Activated T-cell treated with anti-CD3 and anti-CD28 coated beads, Interleukin-2, amount 50 U/mL, for 1 hour (primary cell): Measurements from ENCODE around the gene DIRAS3.
"Not testable (repeated sequence)": the region's sequence is repeated elsewhere in the genome, so short reads cannot be mapped to it uniquely, and the experiment has no call there.

Experiments
- DNase-seq: peaks from one replicate; pipeline ENCODE4 v3.0.0-alpha.2; 2020

DIRAS3 gene, protein sequence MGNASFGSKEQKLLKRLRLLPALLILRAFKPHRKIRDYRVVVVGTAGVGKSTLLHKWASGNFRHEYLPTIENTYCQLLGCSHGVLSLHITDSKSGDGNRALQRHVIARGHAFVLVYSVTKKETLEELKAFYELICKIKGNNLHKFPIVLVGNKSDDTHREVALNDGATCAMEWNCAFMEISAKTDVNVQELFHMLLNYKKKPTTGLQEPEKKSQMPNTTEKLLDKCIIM

DNA sequence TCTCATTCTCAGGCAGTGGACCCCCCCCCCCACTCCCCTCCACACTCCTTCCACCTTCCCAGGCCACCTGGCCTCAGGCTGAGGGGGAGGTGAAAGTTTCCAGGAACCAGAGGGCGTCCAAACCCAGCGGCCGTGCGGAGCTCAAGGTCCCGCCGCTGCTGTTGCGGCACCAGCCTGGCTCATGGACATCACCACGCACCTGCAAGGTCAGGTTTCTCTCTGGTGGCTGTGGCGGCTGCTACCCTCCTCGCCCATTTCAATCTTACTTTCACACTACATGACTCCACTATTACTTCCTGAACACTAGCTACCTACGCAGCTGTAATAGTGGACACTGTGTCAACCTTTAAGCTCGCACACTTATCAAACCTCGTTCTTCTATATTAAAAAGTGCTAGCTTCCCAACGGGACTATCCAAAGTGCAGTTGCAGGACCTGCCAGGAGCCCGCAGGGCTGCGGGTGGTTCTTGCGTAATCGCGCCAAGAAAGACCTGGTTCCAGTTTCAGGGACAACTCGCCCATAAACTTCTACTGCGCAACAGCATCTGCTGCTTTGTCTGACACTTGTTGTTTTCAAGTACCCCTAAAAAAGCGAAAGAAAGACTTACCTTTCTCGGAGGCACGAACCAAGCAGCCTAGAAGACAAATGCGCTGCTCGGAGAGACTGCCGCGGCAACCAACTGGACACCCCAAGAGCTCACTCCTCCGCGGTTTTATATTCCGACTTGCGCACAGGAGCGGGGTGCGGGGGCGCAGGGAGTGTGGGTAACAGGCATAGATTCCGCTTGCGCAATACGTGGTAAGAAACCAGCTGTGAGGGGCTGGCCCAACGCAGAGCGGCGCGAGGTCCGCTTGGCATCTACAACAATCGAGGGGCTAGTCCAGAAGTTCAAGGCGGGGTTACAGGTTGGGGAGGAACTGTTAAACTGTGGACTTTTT is at the start of gene DIRAS3:
Gene DIRAS3, minus strand, starts transcription at position 687 of the 938 bp plus-strand sequence. CDS start 3,330 bp downstream, outside the sequence.
- DNase-seq = no peak

- DNase-seq = no peak
Observed at GRCh38 chr1:68093737-68094136, 43.3 kb upstream of the DIRAS3 start.

DNA sequence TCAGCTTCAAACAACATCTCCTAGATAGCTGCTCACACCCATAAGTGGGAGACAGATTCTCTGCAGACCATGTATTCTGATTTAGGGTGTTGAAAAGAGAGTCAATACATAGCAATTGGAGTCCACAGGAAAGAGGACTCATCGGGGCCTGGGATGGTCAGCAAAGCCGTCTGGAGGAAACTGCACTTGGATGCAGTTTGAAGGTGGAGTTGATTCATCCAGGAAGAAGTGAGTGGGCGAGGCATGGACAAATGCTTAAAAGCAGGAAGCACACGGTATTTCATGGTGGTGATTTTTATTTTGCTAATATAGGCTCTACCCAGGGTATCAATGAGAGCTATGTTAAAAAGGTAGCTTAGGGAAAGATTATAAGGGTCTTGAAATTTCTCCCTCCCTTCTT is 36.8 kb upstream of the DIRAS3 start:
- DNase-seq = no peak

GRCh38 chr1:68085752-68086151 is 35.3 kb upstream of the DIRAS3 start:
- no peak for DNase-seq

DNA sequence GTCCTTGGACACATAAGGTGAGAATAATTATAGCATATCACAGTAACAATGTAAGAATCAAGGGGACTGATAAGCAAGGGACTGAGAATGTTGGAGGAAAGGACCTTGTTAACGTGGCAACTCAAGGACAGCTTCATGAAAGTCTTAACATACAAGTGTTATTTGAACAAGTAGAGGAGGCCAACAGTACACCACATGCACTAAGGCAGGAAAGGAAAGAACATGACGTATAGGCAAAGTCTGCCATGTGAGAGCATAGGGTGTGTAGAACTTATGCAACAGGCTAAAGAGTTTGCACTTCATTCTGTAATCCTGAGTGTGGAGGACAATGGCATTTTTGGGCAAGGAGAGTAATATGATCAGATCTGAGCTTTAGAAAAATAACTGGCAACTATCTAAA is 33.3 kb upstream of the DIRAS3 start:
- DNase-seq = no peak

- DNase-seq = no peak
Observed at GRCh38 chr1:68081775-68082283, 31.4 kb upstream of the DIRAS3 start.

DNA sequence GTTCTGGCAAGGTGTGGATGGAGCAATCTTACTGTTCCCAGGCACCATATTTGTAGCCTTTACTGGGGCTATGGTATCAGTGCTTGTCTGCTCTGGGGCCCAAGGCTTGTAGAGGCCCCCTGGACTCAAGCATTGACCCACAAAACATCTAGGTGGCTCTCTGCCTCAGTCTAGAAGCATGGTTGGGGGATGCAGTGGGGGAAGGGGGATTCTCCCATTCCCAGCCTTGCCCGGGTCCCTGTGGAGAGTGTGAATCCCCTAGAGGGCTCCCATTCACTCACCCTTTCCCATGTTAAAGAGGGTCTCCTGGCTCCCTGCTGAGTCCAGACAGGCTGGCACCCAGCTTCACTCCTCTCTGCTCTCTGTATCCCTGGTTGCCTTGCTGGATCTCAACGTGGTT is 28.2 kb upstream of the DIRAS3 start:
- DNase-seq = no peak

DNA sequence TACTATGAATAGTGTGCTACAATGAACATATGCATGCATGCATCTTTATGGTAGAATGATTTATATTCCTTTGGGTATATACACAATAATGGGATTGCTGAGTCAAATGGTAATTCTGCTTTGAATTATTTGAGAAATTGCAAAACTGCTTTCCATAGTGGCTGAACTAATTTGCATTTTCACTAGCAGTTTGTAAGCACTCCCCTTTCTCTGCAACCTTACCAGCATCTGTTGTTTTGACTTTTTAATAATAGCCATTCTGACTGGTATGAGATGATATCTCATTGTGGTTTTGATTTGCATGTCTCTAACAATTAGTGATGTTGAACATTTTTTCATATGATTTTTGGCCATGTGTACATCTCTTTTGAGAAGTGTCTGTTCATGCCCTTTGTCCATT is 24.0 kb upstream of the DIRAS3 start:
- DNase-seq = no peak

DNA sequence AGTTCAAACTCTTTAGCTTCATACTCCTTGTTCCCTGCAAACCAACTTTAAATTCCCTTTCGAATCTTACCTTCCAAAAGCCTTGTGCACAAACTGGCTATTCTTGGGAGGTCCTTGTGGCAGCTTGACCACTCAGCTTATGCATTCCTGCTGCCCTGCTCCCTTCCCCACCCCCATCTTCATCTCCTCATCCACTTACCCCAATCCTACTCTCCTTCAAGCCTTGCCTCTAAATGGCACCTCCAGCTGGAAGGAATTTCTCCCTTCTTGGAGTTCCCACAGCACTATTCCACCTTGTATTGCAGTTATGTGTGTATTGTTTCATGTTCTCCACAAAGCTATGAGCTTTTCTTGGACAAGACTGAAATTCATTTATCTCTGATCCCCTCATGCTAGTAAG is 15.3 kb upstream of the DIRAS3 start:
- DNase-seq = no peak

DNA sequence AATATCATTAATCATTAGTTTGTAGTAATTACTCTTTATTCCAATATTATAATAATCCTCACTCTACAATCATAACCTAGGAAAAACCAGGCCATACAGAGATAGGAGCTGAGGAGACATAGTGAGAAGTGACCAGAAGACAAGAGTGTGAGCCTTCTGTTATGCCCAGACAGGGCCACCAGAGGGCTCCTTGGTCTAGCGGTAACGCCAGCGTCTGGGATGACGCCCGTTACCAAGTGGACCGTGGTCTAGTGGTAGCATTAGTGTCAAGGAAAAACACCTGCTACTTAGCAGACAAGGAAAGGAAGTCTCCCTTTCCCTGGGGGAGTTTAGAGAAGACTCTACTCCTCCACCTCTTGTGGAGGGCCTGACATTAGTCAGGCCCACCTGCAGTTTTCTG is 7.6 kb upstream of the DIRAS3 start:
- DNase-seq = not testable (repeated sequence)

DNA sequence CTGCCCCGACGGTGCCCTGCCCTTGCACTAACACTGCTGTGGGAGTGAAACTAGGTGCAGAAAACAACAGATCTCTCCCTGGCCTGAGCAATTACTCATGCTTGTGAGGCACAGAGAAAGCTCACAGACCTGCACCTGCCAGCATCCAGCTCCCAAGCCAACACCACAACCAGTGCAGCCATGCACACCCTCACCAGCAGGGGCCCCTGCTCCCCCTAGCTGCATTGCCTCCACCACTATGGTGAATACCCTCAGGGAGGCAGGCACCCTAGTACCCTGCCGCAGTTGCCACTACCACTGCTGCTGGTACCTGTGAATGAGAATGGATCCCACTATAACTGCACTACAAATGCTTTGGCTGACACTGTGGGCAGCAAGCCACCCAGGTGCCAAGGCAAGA is 7.1 kb upstream of the DIRAS3 start:
- no peak for DNase-seq

DNA sequence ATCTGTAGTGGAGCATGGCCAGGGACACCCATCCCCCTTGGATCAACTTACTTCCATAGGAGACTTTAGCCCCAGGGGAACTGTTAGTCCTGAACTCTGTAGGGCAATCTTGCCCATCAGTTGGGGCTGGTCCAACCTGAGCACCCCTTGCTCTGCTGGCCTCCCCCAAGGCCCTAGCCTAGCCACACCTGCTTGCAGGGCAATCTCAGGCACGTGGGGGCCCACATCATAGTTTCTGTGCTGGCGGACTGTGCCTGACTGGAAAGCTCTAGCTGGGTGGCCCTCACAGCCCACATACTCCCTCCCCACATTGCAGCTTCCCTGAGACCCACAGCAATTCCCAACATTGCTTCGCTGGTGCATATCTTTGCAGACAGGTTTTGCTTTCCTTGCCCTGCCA is 6.6 kb upstream of the DIRAS3 start:
- no peak for DNase-seq

- no peak for DNase-seq
Observed at GRCh38 chr1:68051475-68051874, 1.0 kb upstream of the DIRAS3 start.

DNA sequence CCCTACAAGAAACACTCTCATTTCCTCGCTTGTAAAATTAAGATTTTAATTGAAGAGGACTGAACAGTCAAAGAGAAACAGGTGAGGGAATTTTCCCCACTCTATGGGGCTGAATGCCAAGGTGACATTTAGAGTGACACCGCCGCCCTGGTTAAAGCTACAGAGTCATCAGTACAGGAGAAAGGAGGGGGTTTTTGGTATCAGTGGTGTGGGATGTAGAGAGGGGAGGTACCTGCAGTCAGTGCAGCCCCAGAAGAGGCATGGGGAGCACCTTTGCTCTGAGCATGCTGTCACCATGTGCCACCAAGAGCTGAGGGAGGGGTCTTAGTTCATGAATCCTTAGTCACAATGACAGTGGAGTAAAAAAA is 2.8 kb downstream of the DIRAS3 start:
- no peak for DNase-seq

DNA sequence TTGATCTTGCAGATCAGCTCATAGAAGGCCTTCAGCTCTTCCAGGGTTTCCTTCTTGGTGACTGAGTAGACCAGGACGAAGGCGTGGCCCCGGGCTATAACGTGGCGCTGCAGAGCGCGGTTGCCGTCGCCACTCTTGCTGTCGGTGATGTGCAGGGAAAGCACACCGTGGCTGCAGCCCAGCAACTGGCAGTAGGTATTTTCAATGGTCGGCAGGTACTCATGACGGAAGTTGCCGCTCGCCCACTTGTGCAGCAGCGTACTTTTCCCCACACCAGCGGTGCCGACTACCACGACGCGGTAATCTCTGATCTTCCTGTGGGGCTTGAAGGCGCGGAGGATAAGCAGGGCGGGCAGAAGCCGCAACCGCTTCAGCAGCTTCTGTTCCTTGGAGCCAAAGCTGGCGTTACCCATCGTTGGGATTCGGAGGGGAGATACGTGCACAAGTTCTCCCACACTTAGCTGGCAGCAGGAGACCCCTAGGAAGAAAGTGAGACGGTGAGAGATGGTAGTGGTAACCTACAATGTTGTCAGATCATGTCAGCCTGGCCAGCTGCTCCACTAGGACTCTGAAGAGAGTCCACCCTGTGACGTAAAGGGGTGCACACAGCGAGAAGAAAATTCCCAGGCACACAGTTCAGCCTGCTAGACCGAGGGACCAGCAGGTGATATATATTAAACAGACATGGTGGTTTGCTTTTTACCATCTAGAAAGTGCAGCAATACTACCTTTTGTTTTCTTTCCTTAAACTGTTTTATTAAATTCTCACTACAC is 3.4 kb downstream of the DIRAS3 start:
- DNase-seq = no peak

GRCh38 chr1:68046423-68046822 is 4.0 kb downstream of the DIRAS3 start:
- no peak for DNase-seq

DNA sequence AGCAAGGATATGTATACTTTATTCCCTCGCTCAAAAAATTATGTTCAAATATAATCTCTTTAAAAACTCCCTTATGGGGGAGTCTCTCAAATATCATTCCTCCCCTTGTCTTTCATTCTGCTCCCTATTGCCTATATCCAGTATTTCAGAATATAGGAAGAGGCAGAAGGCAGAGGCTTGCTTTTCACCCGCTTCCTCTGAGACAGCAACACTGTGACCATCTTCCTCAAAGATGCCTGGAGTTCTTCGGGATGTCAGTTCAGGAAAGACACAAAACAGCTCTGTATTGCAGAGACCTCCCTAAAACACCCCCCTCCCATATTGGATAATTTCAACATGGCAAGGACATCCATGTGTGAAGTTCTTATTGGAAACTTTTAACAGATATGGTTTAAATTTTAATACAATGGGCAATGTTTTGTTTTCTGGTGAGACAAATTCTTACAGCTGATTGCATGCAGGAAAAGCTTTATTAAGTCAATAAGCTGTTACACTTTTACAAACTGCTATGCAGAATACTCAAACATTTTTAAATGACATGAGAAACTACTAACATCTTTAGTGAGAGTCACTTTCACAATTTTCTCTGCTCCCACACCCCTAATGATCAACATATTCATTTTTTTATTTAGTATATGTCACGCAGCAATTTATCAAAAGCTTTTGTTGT is 4.8 kb downstream of the DIRAS3 start:
- DNase-seq = no peak

- no peak for DNase-seq
Observed at GRCh38 chr1:68043443-68044090, 6.9 kb downstream of the DIRAS3 start.

- no peak for DNase-seq
Observed at GRCh38 chr1:68036946-68037345, 13.5 kb downstream of the DIRAS3 start.

DNA sequence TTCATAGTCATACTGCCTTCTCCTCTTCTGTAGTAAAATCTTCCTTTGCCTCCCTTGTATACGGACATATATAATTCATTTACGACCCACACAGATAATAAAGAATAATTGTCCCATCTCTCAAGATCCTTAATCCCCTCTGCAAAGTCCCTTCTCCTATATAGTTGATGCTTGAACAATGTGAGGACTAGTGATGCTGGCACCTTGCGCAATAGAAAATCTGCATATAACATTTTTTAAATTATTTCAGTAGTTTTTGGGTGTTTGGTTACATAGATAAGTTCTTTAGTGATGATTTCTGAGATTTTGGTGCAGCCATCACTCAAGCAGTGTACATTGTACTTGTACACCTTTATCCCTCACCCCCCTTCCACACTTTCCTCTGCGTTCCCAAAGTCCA is 21.0 kb downstream of the DIRAS3 start:
- no peak for DNase-seq

DNA sequence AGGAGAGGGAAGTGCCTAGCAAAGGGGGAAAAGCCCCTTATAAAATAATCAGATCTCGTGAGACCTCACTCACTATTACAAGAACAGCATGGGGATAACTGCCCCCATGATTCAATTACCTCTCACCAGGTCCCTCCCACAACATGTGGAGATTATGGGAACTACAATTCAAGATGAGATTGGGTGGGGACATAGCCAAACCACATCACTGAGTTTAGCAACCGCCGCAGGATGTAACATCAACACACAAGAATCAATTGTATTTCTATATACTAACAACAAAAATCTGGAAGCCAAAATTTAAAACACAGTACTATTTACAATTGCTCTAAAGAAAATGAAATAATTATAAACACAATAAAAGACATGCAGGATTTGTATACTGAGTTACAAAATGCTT is 21.9 kb downstream of the DIRAS3 start:
- no peak for DNase-seq

DNA sequence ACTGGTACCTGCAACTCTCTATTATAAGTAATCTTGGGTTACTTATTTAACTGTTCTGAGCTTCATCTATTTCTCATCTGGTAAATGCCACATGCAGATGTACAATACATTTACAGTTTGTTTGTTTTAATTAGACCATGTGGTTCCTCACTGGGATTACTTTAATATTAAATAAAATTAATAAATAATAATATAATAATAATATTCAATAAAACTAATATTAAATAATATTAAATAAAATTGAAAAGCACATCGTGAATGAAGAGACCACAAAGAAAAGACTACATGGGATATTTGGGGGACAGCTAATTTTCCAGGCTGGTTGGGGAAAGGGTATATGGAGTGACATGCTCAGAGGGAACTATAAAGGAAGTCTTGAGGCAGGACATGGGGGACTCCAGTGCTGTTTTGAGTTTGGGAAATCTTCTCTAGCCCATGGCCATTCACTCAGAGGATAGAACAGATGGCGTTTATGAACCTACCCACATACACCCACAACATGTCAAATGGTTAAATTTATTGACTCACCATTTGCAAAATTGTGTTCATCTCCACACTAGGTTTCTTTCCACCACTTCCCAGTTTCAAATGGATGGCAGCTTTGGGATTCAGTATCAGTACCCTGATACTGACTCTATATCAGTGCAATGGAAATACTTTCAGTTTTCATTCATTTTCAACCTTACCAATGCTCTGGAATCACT is 25.6 kb downstream of the DIRAS3 start:
- no peak for DNase-seq
